H1 (cell line): ENCODE data around the gene CFLAR.

Experiments
- CEBPB ChIP-seq: IDR thresholded peaks from 2 replicates; pipeline ENCODE4 v1.6.1; 2012; ENCODE audit warnings: low read depth, low read length
- KDM1A ChIP-seq: fragments of 200-600, 300-600 bp; sonication (generic); IDR thresholded peaks from 2 replicates; pipeline ENCODE4 v1.7.1; 2016; ENCODE audit warnings: mild to moderate bottlenecking, low read length, borderline replicate concordance
- RBBP5 ChIP-seq: IDR thresholded peaks from 2 replicates; pipeline ENCODE4 v1.7.1; 2012; ENCODE audit warnings: low read depth, mild to moderate bottlenecking, inconsistent platforms, low read length, moderate library complexity, borderline replicate concordance
- RFX5 ChIP-seq: IDR thresholded peaks from 2 replicates; pipeline ENCODE4 v1.6.1; 2011; ENCODE audit warnings: low read depth, low read length, improper control_type of control experiment, borderline replicate concordance

DNA sequence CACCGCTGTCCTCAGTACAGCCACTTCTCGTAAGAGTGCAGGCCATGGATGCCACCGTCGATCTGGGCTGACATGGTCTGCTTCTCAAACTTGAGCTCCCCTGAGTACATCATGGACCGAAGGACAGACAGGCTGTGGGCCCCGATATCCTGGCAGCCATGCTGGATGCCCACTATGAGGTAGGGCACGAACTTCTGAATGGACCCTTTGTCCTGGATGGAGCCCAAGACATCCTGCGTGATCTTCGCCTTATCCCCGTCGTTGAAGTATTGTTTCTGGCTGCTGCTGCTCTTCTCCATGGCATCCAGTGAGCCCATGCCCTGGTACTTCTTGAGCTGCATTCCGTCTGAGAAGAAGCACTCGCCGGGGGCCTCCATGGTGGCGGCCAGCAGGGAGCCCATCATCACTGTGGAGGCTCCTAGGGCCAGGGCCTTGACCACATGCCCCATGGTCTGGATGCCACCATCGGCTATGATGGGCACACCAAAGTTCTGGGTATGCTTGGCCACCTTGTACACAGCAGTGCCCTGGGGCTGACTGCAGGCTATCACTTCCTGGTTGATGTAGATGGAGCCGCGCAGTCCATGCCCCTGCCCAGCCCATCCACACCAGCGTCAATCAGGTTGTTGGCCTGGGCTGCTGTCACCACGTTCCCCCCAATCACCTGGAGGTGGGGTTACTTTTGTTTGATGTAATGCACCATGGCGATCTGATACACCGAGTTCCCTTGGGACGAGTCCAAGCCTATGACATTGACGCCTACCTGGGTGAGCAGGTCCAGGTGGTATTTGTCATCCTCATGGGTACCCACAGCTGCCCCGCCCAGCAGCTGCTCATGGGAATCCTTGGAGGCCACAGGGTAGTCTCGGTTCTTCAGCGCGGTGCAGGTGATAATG lies 21.8 kb downstream of the CFLAR start:
- TF ChIP-seq RBBP5 (no peak), KDM1A (no peak), CEBPB (no peak), RFX5 (no peak)
